ENCODE results near the gene MPV17. TPM values are rescaled to one million over a fixed set of nuclear protein-coding genes. Genes with fewer than 3 reads are reported as not detected.
A peak's percentile ranks its signal among the peaks of the same experiment; 100 is the strongest.

MPV17 gene
- total RNA-seq (10 to 100 TPM; 89.3 to 93.3 TPM), polyA plus RNA-seq (100 to 1,000 TPM; 125 to 162 TPM)

GRCh38 chr2:27322766-27323595 lies at the start of gene MPV17:
TSS of gene MPV17 (minus strand) at chr2:27323097. CDS start at chr2:27322517, 580 bp downstream.
- Mint-ChIP-seq H3K36me3 (peaks cover 13 to 32% of the 10 kb centered on the region in 2 donors), H3K4me3 (peak within 1 kb of the TSS; percentile 95 to 100 (median 96)), H3K9me3 (peaks cover 0 to 2% (median 0%) of the 10 kb centered on the region in 8 donors), H3K27ac (peak within 1 kb of the TSS; percentile 96 to 100 (median 98)), H3K27me3 (no peaks in the 10 kb centered on the region), H3K4me1 (peaks cover 12 to 28% (median 18%) of the 10 kb centered on the region in 4 donors)
- DNase-seq: peak; percentile 82 to 89 (median 82)
- H3K27me3 ChIP-seq (ENCODE audit: insufficient read depth, low read length): no peaks in the 10 kb centered on the region
- ChIA-PET CTCF (ENCODE audit: partially characterized antibody) (interaction anchor here (1.0 to 1.9 kb wide), 4 partner anchors 20 to 57 kb away, joined by 3 to 17 read pairs (median 4); no protein-coding TSS in a partner anchor), POLR2A (ENCODE audit: partially characterized antibody) (interaction anchor here (0.6 to 3.3 kb wide), 22 partner anchors 8 to 360 kb away, joined by 3 to 19 read pairs (median 4); partner anchors contain the start of genes AGBL5, EIF2B4, GTF3C2 and NRBP1)
- H3K4me3 ChIP-seq (ENCODE audit: low read length in 2 of 2): peak within 1 kb of the TSS; percentile 81 to 97
- peaks cover 6% of the 10 kb centered on the region for H3K36me3 ChIP-seq (ENCODE audit: insufficient read depth, low read length)
- intact Hi-C loops (cut with micrococcal nuclease): loop anchor here (1.0 kb wide), 3 partner anchors 33 to 166 kb away; partner anchors contain the start of genes EIF2B4, GTF3C2, IFT172 and SNX17
- H3K27ac ChIP-seq (ENCODE audit: low read depth, low read length): peak within 1 kb of the TSS; percentile 95
- H3K9me3 ChIP-seq (ENCODE audit: control insufficient read depth in 1 of 2, low read length in 2 of 2): no peaks in the 10 kb centered on the region
- H3K4me1 ChIP-seq (ENCODE audit: insufficient read depth, low read length): peaks cover 25% of the 10 kb centered on the region

GRCh38 chr2:27370816-27371620 lies 48.1 kb upstream of the MPV17 start:
- Mint-ChIP-seq H3K4me1 (peaks cover 28 to 58% (median 41%) of the 10 kb centered on the region in 4 donors), H3K27me3 (no peaks in the 10 kb centered on the region), H3K9me3 (no peaks in the 10 kb centered on the region), H3K27ac (peak overlapping the region; percentile 89 to 98 (median 98)), H3K36me3 (peaks cover 38 to 72% of the 10 kb centered on the region in 2 donors), H3K4me3 (peak overlapping the region; percentile 96 to 100 (median 98))
- Histone ChIP-seq H3K27me3 (ENCODE audit: insufficient read depth, low read length) (no peaks in the 10 kb centered on the region), H3K9me3 (ENCODE audit: control insufficient read depth in 1 of 2, low read length in 2 of 2) (no peaks in the 10 kb centered on the region), H3K4me1 (ENCODE audit: insufficient read depth, low read length) (peaks cover 38% of the 10 kb centered on the region), H3K36me3 (ENCODE audit: insufficient read depth, low read length) (peaks cover 56% of the 10 kb centered on the region), H3K4me3 (ENCODE audit: low read length in 2 of 2) (peak overlapping the region; percentile 72 to 86), H3K27ac (ENCODE audit: low read depth, low read length) (peak overlapping the region; percentile 94)
- ChIA-PET CTCF (ENCODE audit: partially characterized antibody) (interaction anchor here (1.5 to 3.3 kb wide), 4 partner anchors 8 to 48 kb away, joined by 4 to 16 read pairs (median 9); partner anchors contain the start of genes GTF3C2, MPV17 and PPM1G), POLR2A (ENCODE audit: partially characterized antibody) (interaction anchor here (0.7 to 5.5 kb wide), 16 partner anchors 10 to 303 kb away, joined by 3 to 106 read pairs (median 6); partner anchors contain the start of genes ATRAID, CCDC121, GPN1 and GTF3C2)
- DNase-seq: peak in 4 of 5 donors; percentile 24 to 53 (median 28)
- intact Hi-C loops (cut with micrococcal nuclease): loop anchor here (1.0 to 5.0 kb wide), 11 partner anchors 9 to 311 kb away; partner anchors contain the start of genes ATRAID, GTF3C2, IFT172 and NRBP1

GRCh38 chr2:27370026-27370815 lies 47.3 kb upstream of the MPV17 start, which contains the start of the genes EIF2B4 and SNX17:
TSS of gene EIF2B4 (minus strand) at chr2:27370338. CDS start at chr2:27370314, 24 bp downstream.
TSS of gene SNX17 (plus strand) at chr2:27370616. CDS start at chr2:27370744, 128 bp downstream.
- Mint-ChIP-seq H3K9me3 (no peaks in the 10 kb centered on the region), H3K27ac (peak within 1 kb of the TSS; percentile 89 to 100 (median 98)), H3K36me3 (peaks cover 33 to 68% of the 10 kb centered on the region in 2 donors), H3K27me3 (no peaks in the 10 kb centered on the region), H3K4me3 (peak within 1 kb of the TSS; percentile 96 to 100 (median 98)), H3K4me1 (peaks cover 28 to 58% (median 41%) of the 10 kb centered on the region in 4 donors)
- ChIA-PET POLR2A (ENCODE audit: partially characterized antibody) (interaction anchor here (0.7 to 5.5 kb wide), 17 partner anchors 10 to 293 kb away, joined by 3 to 106 read pairs (median 7); partner anchors contain the start of genes CCDC121, GPN1, GTF3C2 and IFT172), CTCF (ENCODE audit: partially characterized antibody) (interaction anchor here (0.8 to 3.3 kb wide), 10 partner anchors 9 to 236 kb away, joined by 3 to 16 read pairs (median 8); partner anchors contain the start of genes GTF3C2, PPM1G, PREB and ZNF513)
- H3K27me3 ChIP-seq (ENCODE audit: insufficient read depth, low read length): no peaks in the 10 kb centered on the region
- peak; percentile 99 to 100 (median 99) for DNase-seq
- intact Hi-C loops (cut with micrococcal nuclease): loop anchor here (1.0 to 5.0 kb wide), 11 partner anchors 10 to 312 kb away; partner anchors contain the start of genes ATRAID, GTF3C2, IFT172 and NRBP1
- peak within 1 kb of the TSS; percentile 94 for H3K27ac ChIP-seq (ENCODE audit: low read depth, low read length)
- peak within 1 kb of the TSS; percentile 72 to 86 for H3K4me3 ChIP-seq (ENCODE audit: low read length in 2 of 2)
- H3K36me3 ChIP-seq (ENCODE audit: insufficient read depth, low read length): peaks cover 54% of the 10 kb centered on the region
- H3K4me1 ChIP-seq (ENCODE audit: insufficient read depth, low read length): peaks cover 38% of the 10 kb centered on the region
- no peaks in the 10 kb centered on the region for H3K9me3 ChIP-seq (ENCODE audit: control insufficient read depth in 1 of 2, low read length in 2 of 2)

GRCh38 chr2:27369471-27370025 lies 46.7 kb upstream of the MPV17 start:
- CTCF ChIA-PET (ENCODE audit: partially characterized antibody): interaction anchor here (0.7 to 3.3 kb wide), 14 partner anchors 9 to 871 kb away, joined by 3 to 16 read pairs (median 5); partner anchors contain the start of genes GTF3C2, OST4, PPM1G and PREB
- H3K4me3 ChIP-seq (ENCODE audit: low read length in 2 of 2): peak overlapping the region; percentile 59 to 86
- no peaks in the 10 kb centered on the region for H3K9me3 Mint-ChIP-seq

GRCh38 chr2:27363933-27364332 lies 41.0 kb upstream of the MPV17 start:
- peaks cover 24 to 33% of the 10 kb centered on the region in 2 donors for H3K36me3 Mint-ChIP-seq

More at GRCh38 chr2:27369471-27370025, 46.7 kb upstream of the MPV17 start:
- peak overlapping the region; percentile 96 to 100 (median 98) for H3K4me3 Mint-ChIP-seq
- intact Hi-C loops (cut with micrococcal nuclease): loop anchor here (1.0 to 5.0 kb wide), 11 partner anchors 11 to 313 kb away; partner anchors contain the start of genes ATRAID, GTF3C2, IFT172 and NRBP1
- peaks cover 50% of the 10 kb centered on the region for H3K36me3 ChIP-seq (ENCODE audit: insufficient read depth, low read length)
- H3K27me3 ChIP-seq (ENCODE audit: insufficient read depth, low read length): no peaks in the 10 kb centered on the region
- H3K9me3 ChIP-seq (ENCODE audit: control insufficient read depth in 1 of 2, low read length in 2 of 2): no peaks in the 10 kb centered on the region
- H3K36me3 Mint-ChIP-seq: peaks cover 30 to 64% of the 10 kb centered on the region in 2 donors
- no peak for DNase-seq
- peak overlapping the region; percentile 94 for H3K27ac ChIP-seq (ENCODE audit: low read depth, low read length)
- H3K27ac Mint-ChIP-seq: peak overlapping the region; percentile 89 to 98 (median 96)
- POLR2A ChIA-PET (ENCODE audit: partially characterized antibody): interaction anchor here (0.8 to 5.5 kb wide), 13 partner anchors 11 to 259 kb away, joined by 3 to 106 read pairs (median 7); partner anchors contain the start of genes ATRAID, CCDC121, GPN1 and GTF3C2
- peaks cover 38% of the 10 kb centered on the region for H3K4me1 ChIP-seq (ENCODE audit: insufficient read depth, low read length)
- H3K4me1 Mint-ChIP-seq: peaks cover 28 to 54% (median 40%) of the 10 kb centered on the region in 4 donors
- no peaks in the 10 kb centered on the region for H3K27me3 Mint-ChIP-seq

More at GRCh38 chr2:27363933-27364332, 41.0 kb upstream of the MPV17 start:
- POLR2A ChIA-PET (ENCODE audit: partially characterized antibody): interaction anchor here (1.2 to 1.5 kb wide), 3 partner anchors 10 to 46 kb away, joined by 3 read pairs; partner anchors contain the start of gene PPM1G
- Histone ChIP-seq H3K4me3 (ENCODE audit: low read length in 2 of 2) (no peak overlapping the region), H3K9me3 (ENCODE audit: control insufficient read depth in 1 of 2, low read length in 2 of 2) (no peaks in the 10 kb centered on the region), H3K27me3 (ENCODE audit: insufficient read depth, low read length) (no peaks in the 10 kb centered on the region), H3K27ac (ENCODE audit: low read depth, low read length) (no peak overlapping the region), H3K36me3 (ENCODE audit: insufficient read depth, low read length) (peaks cover 43% of the 10 kb centered on the region), H3K4me1 (ENCODE audit: insufficient read depth, low read length) (peaks cover 10% of the 10 kb centered on the region)
- DNase-seq: no peak
- peaks cover 5 to 17% (median 7%) of the 10 kb centered on the region in 4 donors for H3K4me1 Mint-ChIP-seq
- no peak overlapping the region for H3K4me3 Mint-ChIP-seq
- CTCF ChIA-PET (ENCODE audit: partially characterized antibody): no interaction called here
- H3K27ac Mint-ChIP-seq: peak overlapping the region in 2 of 7 donors; percentile 0 to 35
- H3K27me3 Mint-ChIP-seq: no peaks in the 10 kb centered on the region
- no peaks in the 10 kb centered on the region for H3K9me3 Mint-ChIP-seq
- intact Hi-C loops (cut with micrococcal nuclease): no loop called here
